Activated T-helper 1 cell treated with anti-CD3 and anti-CD28 coated beads, Interleukin-12 subunit alpha, Interleukin-12 subunit beta, Interleukin-2, Interleukin-4 antibody, amounts not matched to agents 30 ng/mL and 10 ng/mL and 1 ng/mL, durations not matched to agents 14 hours and 24 hours and 36 hours (primary cell): Measurements from ENCODE around the gene CRYBG3. TPM values are rescaled to one million over a fixed set of nuclear protein-coding genes. Genes with fewer than 3 reads are reported as not detected.
"Not testable (repeated sequence)": the region's sequence is repeated elsewhere in the genome, so short reads cannot be mapped to it uniquely, and the experiment has no call there.

Experiments
- DNase-seq: peaks from one replicate; pipeline ENCODE4 v3.0.0; 2021; ENCODE audit warnings: low spot score
- H3K27ac Mint-ChIP-seq: one replicate; pipeline ENCODE4 v1.8.0; 2021; ENCODE audit warnings: mild to moderate bottlenecking, mixed read lengths
- H3K27me3 Mint-ChIP-seq: one replicate; pipeline ENCODE4 v1.8.0; 2022; ENCODE audit warnings: mild to moderate bottlenecking, moderate library complexity, mixed read lengths; ENCODE audit not compliant: insufficient read depth
- H3K36me3 Mint-ChIP-seq: one replicate; pipeline ENCODE4 v1.8.0; 2021; ENCODE audit warnings: low read depth, mixed read lengths
- H3K4me1 Mint-ChIP-seq: one replicate; pipeline ENCODE4 v1.8.0; 2021; ENCODE audit warnings: low read depth, mixed read lengths
- H3K4me3 Mint-ChIP-seq: one replicate; pipeline ENCODE4 v1.8.0; 2021; ENCODE audit warnings: mild to moderate bottlenecking, moderate library complexity, mixed read lengths
- H3K9me3 Mint-ChIP-seq: one replicate; pipeline ENCODE4 v1.8.0; 2021; ENCODE audit warnings: mixed read lengths
- intact Hi-C: fragments of 100-400 bp; cut with micrococcal nuclease; formaldehyde crosslinking; loops from one replicate; pipeline ENCODE4 v1.15.1; 2024
- total RNA-seq: library from RNA; stranded (reverse); gene quantifications from 2 replicates; pipeline ENCODE4 v1.2.3, GENCODE V29; 2022

The CRYBG3 gene
- total RNA-seq, 1 donor from 2014 or later = 6.8 TPM

DNA sequence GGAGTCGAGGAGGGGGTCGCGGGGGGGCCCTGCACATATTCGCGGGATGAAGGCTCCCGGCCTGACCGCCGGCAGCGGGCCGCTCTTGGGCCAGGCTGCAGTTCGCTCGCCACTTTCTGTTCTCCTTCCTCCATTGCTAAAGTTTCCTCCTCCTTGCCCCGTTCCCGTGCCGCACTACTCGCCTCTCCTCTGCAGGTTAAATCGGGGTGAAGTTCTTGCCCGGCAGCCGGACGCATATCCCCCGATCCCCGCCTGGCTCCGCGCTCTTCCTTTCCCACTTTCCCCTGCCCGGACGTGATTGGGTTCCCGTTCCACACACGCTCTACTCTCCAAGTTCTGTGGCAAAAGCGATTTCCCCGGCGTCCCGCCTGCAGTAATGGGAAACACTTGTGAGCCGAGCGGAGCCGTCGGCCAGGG lies 556 bp downstream of the CRYBG3 start:
- peak; percentile 11 for DNase-seq
- H3K36me3 Mint-ChIP-seq = peaks cover 3% of the 10 kb centered on the region
- intact Hi-C loops = loop anchor here (1.0 to 10.0 kb wide), 2 partner anchors 149 to 702 kb away; partner anchors contain the start of gene CLDND1
- H3K4me3 Mint-ChIP-seq = peak overlapping the region; percentile 99
- peaks cover 34% of the 10 kb centered on the region for H3K27me3 Mint-ChIP-seq
- H3K27ac Mint-ChIP-seq = peak overlapping the region; percentile 92
- H3K4me1 Mint-ChIP-seq = peaks cover 40% of the 10 kb centered on the region
- H3K9me3 Mint-ChIP-seq = no peaks in the 10 kb centered on the region

DNA sequence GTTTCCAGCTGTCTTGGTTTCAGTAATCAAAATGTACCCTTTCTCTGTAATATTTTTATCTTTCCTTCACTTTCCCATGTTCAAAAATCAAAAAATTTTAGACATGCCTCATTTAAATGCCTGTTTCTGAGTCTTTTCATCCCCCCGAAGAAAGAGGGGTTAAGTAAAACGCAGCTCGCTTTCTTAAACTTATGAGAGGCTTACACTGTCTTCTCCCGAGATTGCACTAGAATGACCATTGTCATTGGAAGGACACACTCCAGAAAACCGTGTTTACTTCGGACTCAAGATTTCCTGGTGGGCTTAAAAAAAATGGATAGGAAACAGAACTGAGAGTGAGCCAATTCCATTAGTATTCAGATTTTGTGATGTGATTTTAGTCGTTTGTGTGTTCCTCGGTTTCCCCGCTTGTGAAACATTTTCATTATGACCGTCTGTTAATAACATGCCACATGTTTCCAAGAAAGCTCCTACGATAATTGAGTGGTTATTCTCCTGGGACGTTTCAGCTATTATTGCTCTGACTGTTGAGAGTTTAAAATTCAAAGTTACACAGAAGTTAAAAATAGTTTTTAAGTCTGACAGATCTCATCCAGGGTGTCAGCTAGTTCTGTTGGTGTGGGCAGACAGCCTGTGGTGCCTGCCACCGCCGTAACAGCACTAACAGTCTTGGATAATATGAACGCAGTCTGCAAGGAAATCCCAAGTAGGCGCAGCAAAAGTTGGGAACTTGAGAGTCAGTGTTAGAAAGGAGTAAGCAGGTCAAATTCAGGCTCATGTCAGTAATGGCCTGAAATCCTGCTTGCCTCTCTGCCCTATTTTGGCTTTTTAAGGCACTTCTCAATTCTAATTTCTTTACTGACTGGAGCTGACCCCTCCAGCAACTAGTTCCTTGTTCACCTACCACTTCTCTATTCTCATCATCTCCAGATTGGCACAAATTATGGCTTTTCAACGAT lies 1.5 kb downstream of the CRYBG3 start:
- Mint-ChIP-seq H3K4me1 (peaks cover 40% of the 10 kb centered on the region), H3K27ac (peak overlapping the region; percentile 92), H3K27me3 (peaks cover 31% of the 10 kb centered on the region), H3K9me3 (no peaks in the 10 kb centered on the region), H3K36me3 (peaks cover 3% of the 10 kb centered on the region), H3K4me3 (peak overlapping the region; percentile 99)
- no peak for DNase-seq
- intact Hi-C loops = loop anchor here (10.0 kb wide), 1 partner anchor 701 kb away; the partner anchor contains the start of gene CLDND1

DNA sequence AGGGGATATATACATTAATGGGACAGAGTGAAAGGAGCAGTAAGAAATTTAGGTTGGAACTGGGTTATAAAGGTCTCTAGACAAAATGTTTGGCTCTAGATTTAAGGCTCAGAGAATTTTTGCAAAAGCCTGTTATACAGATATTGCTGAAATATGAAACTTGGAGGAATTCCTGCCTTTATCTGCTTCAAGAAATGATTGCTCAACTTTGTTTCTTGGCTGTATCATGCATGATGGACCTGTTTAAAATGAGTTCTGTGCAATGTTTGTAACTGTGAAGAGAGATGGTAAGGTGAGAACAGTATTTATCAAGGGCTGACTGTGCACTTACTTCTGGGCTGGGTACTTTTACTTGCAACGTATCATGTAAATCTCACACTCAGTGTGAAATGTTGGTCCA lies 3.3 kb downstream of the CRYBG3 start:
- no peak for DNase-seq
- Mint-ChIP-seq H3K4me1 (peaks cover 45% of the 10 kb centered on the region), H3K27ac (no peak overlapping the region), H3K27me3 (peaks cover 26% of the 10 kb centered on the region), H3K9me3 (no peaks in the 10 kb centered on the region), H3K4me3 (no peak overlapping the region), H3K36me3 (peaks cover 3% of the 10 kb centered on the region)
- intact Hi-C loops = loop anchor here (10.0 kb wide), 1 partner anchor 700 kb away; the partner anchor contains the start of gene CLDND1

DNA sequence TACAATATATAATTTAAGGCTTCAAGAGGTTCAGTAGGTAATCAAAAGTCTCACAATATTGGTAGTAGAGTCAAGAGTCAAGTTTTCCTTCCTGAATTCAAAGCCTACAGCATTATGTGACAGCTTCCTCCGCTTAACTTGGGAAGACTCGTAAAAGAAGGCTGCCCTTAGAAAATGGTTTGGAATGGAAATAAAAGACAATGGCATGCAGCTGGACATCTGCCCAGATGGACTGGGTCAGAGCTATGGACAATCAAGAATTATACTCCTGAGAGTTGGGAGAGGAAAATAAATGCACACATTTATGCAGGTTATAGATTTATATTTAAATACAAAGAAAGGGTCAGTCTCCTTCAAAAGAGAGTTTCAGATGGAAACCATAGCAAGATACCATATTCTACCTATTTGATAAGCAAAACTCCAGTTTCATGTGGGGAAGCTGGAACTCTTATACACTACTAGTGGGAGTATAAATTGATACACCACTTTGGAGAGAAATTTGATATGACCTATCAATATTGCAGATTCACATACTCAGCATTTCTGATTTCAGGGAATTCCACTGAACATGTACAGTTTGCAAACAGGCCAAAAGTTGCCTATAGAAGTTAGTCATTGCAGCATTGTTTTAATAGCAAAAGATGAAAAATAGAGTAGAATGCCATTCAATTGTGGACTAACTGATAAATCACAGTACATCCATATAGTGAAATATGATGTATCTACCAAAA lies 6.1 kb downstream of the CRYBG3 start:
- no peak overlapping the region for H3K27ac Mint-ChIP-seq
- no peak for DNase-seq
- H3K4me1 Mint-ChIP-seq = peaks cover 27% of the 10 kb centered on the region
- H3K9me3 Mint-ChIP-seq = peaks cover 4% of the 10 kb centered on the region
- H3K36me3 Mint-ChIP-seq = peaks cover 6% of the 10 kb centered on the region
- peaks cover 23% of the 10 kb centered on the region for H3K27me3 Mint-ChIP-seq
- no peak overlapping the region for H3K4me3 Mint-ChIP-seq
- intact Hi-C loops = loop anchor here (10.0 kb wide), 1 partner anchor 697 kb away; the partner anchor contains the start of gene CLDND1

DNA sequence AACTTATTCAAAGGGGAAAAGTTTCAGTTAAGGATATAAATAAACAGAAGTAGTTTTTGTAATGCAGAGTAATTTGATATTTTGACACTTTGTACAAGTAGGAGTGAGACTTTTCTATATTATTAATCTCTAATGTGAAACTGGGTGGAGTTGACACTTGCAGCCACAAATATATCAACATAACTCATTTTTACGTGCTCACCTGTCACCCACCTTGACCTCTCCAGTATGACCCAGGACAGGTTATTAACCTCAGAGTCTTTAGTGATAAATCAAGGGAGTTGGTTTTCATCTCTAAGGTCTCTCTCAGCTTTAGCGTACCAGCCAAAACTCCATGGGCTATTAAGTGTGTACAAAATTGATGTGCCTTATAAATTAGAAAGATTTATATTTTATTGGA lies 7.4 kb downstream of the CRYBG3 start:
- Mint-ChIP-seq H3K4me1 (peaks cover 16% of the 10 kb centered on the region), H3K27ac (no peak overlapping the region), H3K27me3 (peaks cover 11% of the 10 kb centered on the region), H3K4me3 (no peak overlapping the region), H3K36me3 (peaks cover 6% of the 10 kb centered on the region), H3K9me3 (peaks cover 5% of the 10 kb centered on the region)
- no peak for DNase-seq
- intact Hi-C loops = loop anchor here (10.0 kb wide), 1 partner anchor 696 kb away; the partner anchor contains the start of gene CLDND1

DNA sequence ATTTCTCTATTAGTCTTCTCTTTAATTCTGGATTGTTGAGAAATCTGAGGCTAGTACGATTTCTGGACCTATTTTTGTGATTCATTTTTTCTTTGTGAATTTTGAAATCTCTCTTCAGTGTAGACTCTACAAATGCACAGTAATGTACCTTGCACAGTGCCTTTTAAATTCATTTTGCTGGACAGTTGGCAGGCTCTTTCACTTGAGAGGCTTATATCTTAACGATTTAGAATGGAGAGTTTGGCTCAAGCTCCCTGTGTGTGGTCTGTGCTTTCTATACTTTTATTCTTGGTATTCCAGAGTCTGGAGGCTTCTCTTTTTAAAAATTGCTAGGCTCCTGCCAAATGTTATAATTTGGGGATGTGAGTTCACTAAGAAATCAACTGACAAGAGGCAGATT lies 8.8 kb downstream of the CRYBG3 start:
- Mint-ChIP-seq H3K27ac (no peak overlapping the region), H3K27me3 (no peaks in the 10 kb centered on the region), H3K4me1 (peaks cover 5% of the 10 kb centered on the region), H3K36me3 (peaks cover 6% of the 10 kb centered on the region), H3K9me3 (peaks cover 5% of the 10 kb centered on the region), H3K4me3 (no peak overlapping the region)
- intact Hi-C loops = no loop called here
- no peak for DNase-seq

DNA sequence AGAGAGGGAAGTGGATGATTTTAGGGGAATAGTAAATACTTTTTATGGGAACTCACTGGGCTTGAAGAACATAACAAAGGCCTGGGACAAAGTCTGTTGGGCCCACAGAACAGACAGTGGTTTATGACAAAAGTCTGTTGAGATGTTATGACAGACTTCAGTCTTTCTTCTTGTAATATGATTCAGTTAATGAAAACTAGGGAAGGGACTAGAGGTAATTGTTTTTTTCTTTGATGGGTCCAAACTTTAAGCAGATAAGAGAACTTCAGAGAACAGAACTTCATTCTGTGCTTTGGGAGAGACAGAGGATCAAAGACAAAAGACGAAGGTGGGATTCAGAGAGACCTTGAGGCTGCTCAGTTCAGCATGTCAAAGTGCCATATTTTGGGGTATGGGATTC lies 9.3 kb downstream of the CRYBG3 start:
- Mint-ChIP-seq H3K27me3 (no peaks in the 10 kb centered on the region), H3K4me3 (no peak overlapping the region), H3K27ac (no peak overlapping the region), H3K9me3 (peaks cover 5% of the 10 kb centered on the region), H3K36me3 (peaks cover 6% of the 10 kb centered on the region), H3K4me1 (peaks cover 4% of the 10 kb centered on the region)
- no peak for DNase-seq
- intact Hi-C loops = no loop called here

DNA sequence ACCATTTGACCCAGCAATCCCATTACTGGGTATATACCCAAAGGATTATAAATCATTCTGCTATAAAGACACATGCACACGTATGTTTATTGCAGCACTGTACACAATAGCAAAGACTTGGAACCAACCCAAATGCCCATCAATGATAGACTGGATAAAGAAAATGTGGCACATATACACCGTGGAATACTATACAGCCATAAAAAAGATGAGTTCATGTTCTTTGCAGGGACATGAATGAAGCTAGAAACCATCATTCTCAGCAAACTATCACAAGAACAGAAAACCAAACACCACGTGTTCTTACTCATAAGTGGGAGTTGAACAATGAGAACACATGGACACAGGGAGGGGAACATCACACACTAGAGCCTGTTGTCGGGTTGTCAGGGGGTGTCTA lies 11.4 kb downstream of the CRYBG3 start:
- DNase-seq, H3K36me3 Mint-ChIP-seq, H3K9me3 Mint-ChIP-seq, H3K27me3 Mint-ChIP-seq, H3K4me3 Mint-ChIP-seq, H3K27ac Mint-ChIP-seq, intact Hi-C loops: not testable (repeated sequence)
- peaks cover 11% of the 10 kb centered on the region for H3K4me1 Mint-ChIP-seq

DNA sequence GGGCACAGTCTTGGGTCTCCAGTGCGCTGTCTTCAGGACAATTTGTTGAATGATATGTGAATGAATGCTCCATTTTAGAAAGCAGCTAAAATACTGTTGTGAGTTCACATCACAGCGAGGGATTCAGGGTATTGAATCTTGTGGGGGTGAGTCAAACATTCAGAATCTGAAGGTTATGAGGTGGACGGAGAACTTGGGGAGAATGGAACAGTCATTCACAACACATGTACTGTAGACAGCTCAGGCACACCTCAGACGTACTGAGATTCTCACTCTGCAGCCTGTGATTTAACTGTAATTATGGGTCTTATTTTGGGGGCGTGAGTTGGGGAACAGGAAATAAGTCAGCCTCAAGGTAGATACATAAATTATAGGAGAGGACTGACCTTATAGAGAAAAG lies 13.9 kb downstream of the CRYBG3 start:
- intact Hi-C loops = no loop called here
- H3K4me1 Mint-ChIP-seq = peaks cover 6% of the 10 kb centered on the region

DNA sequence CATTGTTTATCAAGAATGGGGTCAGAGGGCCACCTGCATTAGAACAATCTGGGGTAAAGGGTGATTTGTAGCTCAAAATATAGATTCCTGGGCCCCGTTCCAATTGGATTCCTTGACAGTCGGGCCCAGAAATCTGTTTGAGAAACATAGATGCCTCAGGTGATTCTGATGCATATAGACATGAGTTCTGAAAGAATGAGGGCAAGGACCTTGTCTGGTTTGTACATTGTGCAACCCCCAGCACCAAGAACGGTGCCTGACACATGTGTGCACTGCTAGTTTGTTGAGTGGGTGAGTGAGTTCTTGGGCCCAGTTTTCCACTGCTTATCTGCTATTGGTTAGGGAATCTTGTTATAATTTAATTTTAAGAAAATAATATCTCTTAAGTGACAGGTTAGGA lies 16.6 kb downstream of the CRYBG3 start:
- H3K36me3 Mint-ChIP-seq = no peaks in the 10 kb centered on the region
- no peak for DNase-seq
- no peak overlapping the region for H3K27ac Mint-ChIP-seq
- H3K4me3 Mint-ChIP-seq = no peak overlapping the region
- peaks cover 6% of the 10 kb centered on the region for H3K4me1 Mint-ChIP-seq
- intact Hi-C loops = no loop called here
- no peaks in the 10 kb centered on the region for H3K9me3 Mint-ChIP-seq
- no peaks in the 10 kb centered on the region for H3K27me3 Mint-ChIP-seq

More for the DNA sequence above, 13.9 kb downstream of the CRYBG3 start:
- no peak overlapping the region for H3K27ac Mint-ChIP-seq
- peaks cover 5% of the 10 kb centered on the region for H3K9me3 Mint-ChIP-seq
- no peak for DNase-seq
- peaks cover 6% of the 10 kb centered on the region for H3K36me3 Mint-ChIP-seq
- H3K27me3 Mint-ChIP-seq = no peaks in the 10 kb centered on the region
- H3K4me3 Mint-ChIP-seq = no peak overlapping the region

DNA sequence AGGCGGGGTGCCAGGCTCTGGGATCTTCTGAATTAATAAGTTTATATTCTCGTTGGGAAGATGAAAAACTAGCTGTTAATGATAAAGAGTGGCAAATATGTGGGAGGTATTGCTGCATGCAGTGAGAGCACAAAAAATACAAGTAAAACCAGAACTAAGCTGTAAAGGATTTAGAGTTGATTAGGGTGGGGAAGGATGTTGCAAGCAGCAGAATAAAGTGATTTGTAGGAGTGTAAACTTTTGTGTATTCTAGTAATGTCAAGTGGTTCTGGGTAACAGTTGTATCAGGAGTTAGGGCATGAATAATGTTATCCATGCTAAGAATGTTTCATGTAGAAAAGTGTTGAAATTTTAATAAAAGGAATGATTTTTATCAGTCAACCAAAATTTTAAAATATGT lies 18.1 kb downstream of the CRYBG3 start:
- Mint-ChIP-seq H3K36me3 (peaks cover 2% of the 10 kb centered on the region), H3K4me1 (peaks cover 6% of the 10 kb centered on the region), H3K27ac (no peak overlapping the region), H3K4me3 (no peak overlapping the region), H3K27me3 (no peaks in the 10 kb centered on the region), H3K9me3 (no peaks in the 10 kb centered on the region)
- intact Hi-C loops = no loop called here
- DNase-seq = no peak

DNA sequence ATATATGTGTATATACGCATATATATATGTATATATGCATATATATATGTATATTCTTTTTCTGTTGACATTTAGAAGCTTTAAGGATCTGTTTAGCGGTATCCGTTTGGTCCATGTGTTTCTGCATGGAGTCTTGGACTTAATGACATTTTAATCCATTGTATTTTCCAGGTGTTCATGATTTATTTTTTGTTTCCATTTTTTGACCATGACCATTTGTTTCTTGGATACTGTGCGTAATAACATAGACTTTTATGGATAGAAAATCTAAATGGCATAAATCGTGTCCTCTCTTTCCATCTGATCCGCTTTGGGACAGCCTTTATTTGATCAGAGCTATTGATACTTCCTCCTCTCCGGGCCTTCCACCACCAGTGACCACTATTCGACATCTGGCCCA lies 19.5 kb downstream of the CRYBG3 start:
- Mint-ChIP-seq H3K9me3 (no peaks in the 10 kb centered on the region), H3K27me3 (no peaks in the 10 kb centered on the region), H3K4me3 (no peak overlapping the region), H3K27ac (no peak overlapping the region), H3K36me3 (peaks cover 5% of the 10 kb centered on the region), H3K4me1 (peaks cover 6% of the 10 kb centered on the region)
- no peak for DNase-seq
- intact Hi-C loops = no loop called here

DNA sequence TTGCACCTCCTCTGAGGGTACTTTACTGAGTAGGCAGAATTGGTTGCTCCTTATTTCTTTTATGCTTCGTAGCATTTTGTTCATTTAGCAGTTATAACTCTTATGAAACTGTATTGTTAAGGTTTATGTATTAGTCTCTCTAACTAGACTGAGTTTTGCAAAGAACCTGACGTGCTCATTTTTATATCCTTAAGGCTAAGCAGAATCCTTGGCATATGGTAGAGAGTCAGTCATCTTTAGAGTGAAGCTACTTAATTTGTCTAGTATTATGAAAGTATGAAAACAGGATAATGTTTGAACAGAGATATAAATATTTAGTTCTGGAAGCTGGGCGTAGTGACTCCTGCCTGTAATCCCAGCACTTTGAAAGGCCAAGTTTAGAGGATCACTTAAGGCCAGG lies 20.1 kb downstream of the CRYBG3 start:
- H3K36me3 Mint-ChIP-seq = peaks cover 8% of the 10 kb centered on the region
- intact Hi-C loops = no loop called here
- no peaks in the 10 kb centered on the region for H3K27me3 Mint-ChIP-seq
- no peaks in the 10 kb centered on the region for H3K9me3 Mint-ChIP-seq
- H3K27ac Mint-ChIP-seq = no peak overlapping the region
- peaks cover 4% of the 10 kb centered on the region for H3K4me1 Mint-ChIP-seq
- no peak overlapping the region for H3K4me3 Mint-ChIP-seq
- no peak for DNase-seq
